ENCODE measurements around the gene DCTD. TPM values are rescaled to one million over a fixed set of nuclear protein-coding genes. Genes with fewer than 3 reads are reported as not detected.

The DCTD gene
- total RNA-seq, 1 donor from 2014 or later = 80.3 TPM

GRCh38 chr4:182898479-182898799 is 18.7 kb downstream of the DCTD start:
- H3K27ac Mint-ChIP-seq = no peak overlapping the region
- peaks cover 16% of the 10 kb centered on the region for H3K4me1 Mint-ChIP-seq (ENCODE audit: unreplicated experiment)

GRCh38 chr4:182897601-182898478 is 19.3 kb downstream of the DCTD start:
- H3K9me3 Mint-ChIP-seq = no peaks in the 10 kb centered on the region
- TF ChIP-seq CTCF (conservative IDR thresholded peaks at IDR 0.05) = no peak
- H3K36me3 Mint-ChIP-seq = peaks cover 39% of the 10 kb centered on the region
- no peak for DNase-seq (ENCODE audit: extremely low spot score, unreplicated experiment)
- H3K27me3 Mint-ChIP-seq = peaks cover 4% of the 10 kb centered on the region
- peaks cover 22% of the 10 kb centered on the region for H3K4me1 Mint-ChIP-seq (ENCODE audit: unreplicated experiment)
- H3K4me3 Mint-ChIP-seq = no peak overlapping the region
- H3K27ac Mint-ChIP-seq = no peak overlapping the region

More at GRCh38 chr4:182898479-182898799, 18.7 kb downstream of the DCTD start:
- Mint-ChIP-seq H3K27me3 (no peaks in the 10 kb centered on the region), H3K36me3 (peaks cover 39% of the 10 kb centered on the region), H3K4me3 (no peak overlapping the region), H3K9me3 (no peaks in the 10 kb centered on the region)
- no peak for TF ChIP-seq CTCF (conservative IDR thresholded peaks at IDR 0.05)
- no peak for DNase-seq (ENCODE audit: extremely low spot score, unreplicated experiment)

GRCh38 chr4:182896421-182896820 is 20.8 kb downstream of the DCTD start:
- Mint-ChIP-seq H3K27me3 (peaks cover 4% of the 10 kb centered on the region), H3K4me3 (no peak overlapping the region), H3K9me3 (no peaks in the 10 kb centered on the region), H3K36me3 (peaks cover 45% of the 10 kb centered on the region), H3K27ac (no peak overlapping the region), H3K4me1 (ENCODE audit: unreplicated experiment) (peaks cover 27% of the 10 kb centered on the region)
- no peak for TF ChIP-seq CTCF (conservative IDR thresholded peaks at IDR 0.05)
- no peak for DNase-seq (ENCODE audit: extremely low spot score, unreplicated experiment)

- peaks cover 51% of the 10 kb centered on the region for H3K36me3 Mint-ChIP-seq
- H3K9me3 Mint-ChIP-seq = no peaks in the 10 kb centered on the region
- H3K27ac Mint-ChIP-seq = no peak overlapping the region
- H3K4me3 Mint-ChIP-seq = no peak overlapping the region
- peaks cover 30% of the 10 kb centered on the region for H3K4me1 Mint-ChIP-seq (ENCODE audit: unreplicated experiment)
- H3K27me3 Mint-ChIP-seq = peaks cover 4% of the 10 kb centered on the region
- no peak for TF ChIP-seq CTCF (conservative IDR thresholded peaks at IDR 0.05)
- DNase-seq (ENCODE audit: extremely low spot score, unreplicated experiment) = no peak
These were observed 21.3 kb downstream of the DCTD start for GRCh38 chr4:182895791-182896292.

- Mint-ChIP-seq H3K27me3 (peaks cover 4% of the 10 kb centered on the region), H3K4me3 (no peak overlapping the region), H3K36me3 (peaks cover 58% of the 10 kb centered on the region), H3K4me1 (ENCODE audit: unreplicated experiment) (peaks cover 30% of the 10 kb centered on the region), H3K9me3 (no peaks in the 10 kb centered on the region), H3K27ac (no peak overlapping the region)
- TF ChIP-seq CTCF (conservative IDR thresholded peaks at IDR 0.05) = no peak
- DNase-seq (ENCODE audit: extremely low spot score, unreplicated experiment) = no peak
These were observed 22.4 kb downstream of the DCTD start for GRCh38 chr4:182894681-182895275.

All from type B pancreatic cell (in vitro differentiated cells).